Activated T-helper 9 cell treated with anti-CD3 and anti-CD28 coated beads, Interleukin-2, amount 50 U/mL, for 16 hours (primary cell): ENCODE data around the gene UBE3A.

Experiments used
- DNase-seq: peaks from one replicate; pipeline ENCODE4 v3.0.0-alpha.2; 2020; ENCODE audit warnings: low read depth

Gene UBE3A

DNA sequence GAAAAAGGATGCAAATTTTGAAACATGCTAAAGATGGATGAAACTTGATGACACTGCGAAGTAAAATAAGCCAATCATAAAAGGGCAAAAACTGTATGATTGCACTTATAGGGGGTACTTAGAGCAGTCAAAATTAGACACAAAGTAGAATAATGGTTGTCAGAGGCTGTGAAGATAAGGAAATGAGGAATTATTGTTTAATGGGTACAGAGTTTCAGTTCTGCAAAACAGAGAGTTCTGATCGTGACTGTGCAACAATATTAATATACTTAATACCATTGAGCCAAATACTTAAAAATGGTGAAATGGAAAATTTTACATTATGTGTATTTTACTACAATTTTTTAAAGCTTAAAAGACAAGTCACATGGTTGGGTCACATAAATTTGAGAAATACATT is 35.1 kb downstream of the UBE3A start:
- no peak for DNase-seq

DNA sequence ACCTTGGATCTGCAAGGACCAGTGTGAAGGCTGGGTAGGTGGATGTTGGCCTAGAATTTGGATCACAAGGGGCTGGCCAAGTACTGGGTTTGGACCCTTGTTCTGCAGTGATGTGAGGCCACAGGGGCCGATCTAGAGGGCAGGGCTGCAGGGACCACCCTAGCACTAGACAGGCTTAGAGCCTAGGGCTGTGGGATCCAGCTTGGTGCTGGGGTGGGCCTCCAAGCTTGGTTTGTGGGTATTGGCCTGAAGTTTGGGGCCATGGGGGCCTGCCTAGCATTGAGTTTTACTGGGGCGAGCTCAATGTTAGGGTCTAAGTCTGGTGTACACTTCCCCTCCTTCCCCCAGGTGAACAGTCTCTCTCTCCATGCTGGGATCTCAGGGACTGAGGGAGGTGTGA is 36.5 kb downstream of the UBE3A start:
- no peak for DNase-seq

GRCh38 chr15:25401501-25401900 is 37.3 kb downstream of the UBE3A start:
- DNase-seq = no peak

- DNase-seq = no peak
These were observed 41.7 kb downstream of the UBE3A start for GRCh38 chr15:25397100-25397499.

- DNase-seq = no peak
These were observed 43.9 kb downstream of the UBE3A start for GRCh38 chr15:25394898-25395297.

DNA sequence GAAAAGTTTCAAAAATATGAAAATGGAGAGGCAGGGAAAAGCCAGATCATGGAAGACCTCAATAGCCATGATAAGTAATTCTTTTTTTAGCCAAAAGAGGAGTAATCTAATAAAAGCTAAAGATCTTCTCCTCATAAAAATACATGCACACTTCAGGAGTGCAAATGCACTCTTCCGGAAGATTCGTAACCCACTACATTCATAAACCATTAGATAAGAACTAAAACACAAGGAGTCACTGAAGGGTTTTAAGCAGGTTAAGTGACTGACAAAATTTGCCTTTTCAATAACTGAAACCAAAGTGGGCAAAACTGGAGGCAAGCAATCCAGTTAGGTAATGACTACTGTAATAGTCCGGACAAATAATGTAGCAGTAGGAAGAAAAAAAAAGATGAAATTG is 46.0 kb downstream of the UBE3A start:
- DNase-seq = no peak

GRCh38 chr15:25391971-25392721 is 46.7 kb downstream of the UBE3A start:
- no peak for DNase-seq

GRCh38 chr15:25385986-25386385 is 52.8 kb downstream of the UBE3A start:
- no peak for DNase-seq

GRCh38 chr15:25381579-25381978 is 57.2 kb downstream of the UBE3A start:
- no peak for DNase-seq

DNA sequence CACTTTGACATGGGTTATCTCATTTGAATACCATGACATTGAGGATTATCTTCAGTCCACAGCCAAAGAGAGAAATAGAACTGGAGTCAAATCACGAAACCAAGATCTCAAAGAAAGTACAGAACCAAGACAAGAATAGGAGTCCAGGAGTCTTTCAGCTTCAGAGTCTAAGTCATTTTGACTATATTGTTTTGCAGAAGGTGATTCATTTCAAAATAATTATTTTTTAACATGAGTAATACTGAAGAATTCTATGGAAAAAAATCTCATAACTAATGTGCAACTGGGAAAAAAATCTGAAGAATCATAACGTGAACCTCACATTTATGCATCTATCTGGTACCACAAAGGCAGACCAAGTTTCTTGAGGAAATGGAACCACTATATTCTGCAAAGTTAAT is 60.3 kb downstream of the UBE3A start:
- DNase-seq = no peak

DNA sequence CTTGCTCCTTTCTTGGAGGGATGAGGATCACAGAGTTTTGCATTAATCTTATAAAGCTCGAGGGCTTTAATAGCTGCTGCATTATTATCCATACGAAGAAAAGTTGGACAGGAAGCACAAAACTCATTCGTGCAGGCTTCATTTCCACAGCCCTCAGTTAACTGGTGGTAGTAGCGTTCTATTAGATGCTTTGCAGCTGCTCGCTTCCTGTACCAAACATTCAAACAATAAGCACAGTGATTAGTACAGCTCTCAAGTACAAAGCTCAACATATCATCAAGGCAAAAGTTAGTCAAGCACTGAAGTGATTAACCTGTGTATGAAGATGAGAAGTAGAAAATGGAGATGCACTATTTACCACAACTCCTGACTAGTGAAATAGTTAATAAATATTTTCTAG is 63.3 kb downstream of the UBE3A start:
- no peak for DNase-seq

DNA sequence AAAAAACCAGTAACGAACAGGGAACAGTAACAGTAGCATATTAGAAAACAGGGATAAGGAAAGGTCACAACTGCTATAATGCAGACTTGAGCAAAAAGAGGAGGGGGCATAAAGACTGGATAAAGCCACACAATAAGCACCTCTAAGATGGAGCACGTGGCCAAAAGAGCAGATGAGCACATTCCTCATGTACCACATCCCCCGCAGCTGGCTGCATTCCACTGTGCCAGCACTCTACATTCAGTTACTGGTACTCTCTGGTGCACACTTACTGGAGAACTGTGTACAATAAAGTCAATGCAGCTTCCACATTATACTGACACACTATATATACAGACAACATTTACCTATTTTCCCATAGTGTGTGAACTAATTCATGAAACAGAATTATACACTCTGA is 64.7 kb downstream of the UBE3A start:
- no peak for DNase-seq

GRCh38 chr15:25372298-25372697 is 66.5 kb downstream of the UBE3A start:
- no peak for DNase-seq

DNA sequence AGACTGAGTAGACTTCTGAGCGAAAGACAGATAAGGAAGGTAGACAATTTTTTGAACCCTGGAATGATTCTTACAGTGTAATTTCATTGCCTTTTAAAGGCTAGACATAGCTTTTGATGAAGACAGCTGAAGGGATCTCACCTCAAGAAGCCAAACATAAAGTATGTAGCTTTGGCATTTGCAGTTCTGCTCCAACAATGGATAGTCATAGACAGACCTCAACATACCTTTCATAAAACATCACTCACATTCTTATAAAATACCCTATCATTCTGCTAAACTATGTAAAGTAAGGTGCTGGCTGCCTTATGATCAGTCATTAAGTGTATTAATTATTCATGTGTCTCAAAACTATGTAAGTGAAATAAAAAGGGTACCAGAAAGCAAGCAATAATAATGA is 70.0 kb downstream of the UBE3A start:
- no peak for DNase-seq

DNA sequence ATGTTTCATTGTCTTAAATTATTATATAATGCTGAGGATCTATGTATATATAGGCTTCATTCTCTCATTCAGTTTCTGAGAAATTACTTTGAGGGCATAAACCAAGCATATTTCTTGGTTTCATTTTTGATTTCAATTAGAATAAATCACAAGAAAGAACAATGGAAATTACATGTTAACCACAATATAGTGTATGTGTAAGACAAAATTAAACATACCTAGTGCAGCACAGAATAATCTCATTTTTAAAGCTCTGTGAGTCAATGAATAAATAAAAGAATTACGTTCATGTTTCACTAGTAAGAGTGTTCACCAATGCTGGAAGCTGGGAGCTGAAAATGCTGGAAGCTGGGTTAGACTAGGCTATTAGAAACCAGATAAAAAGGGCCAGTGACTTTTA is 72.8 kb downstream of the UBE3A start:
- DNase-seq = no peak

GRCh38 chr15:25362545-25362944 is 76.3 kb downstream of the UBE3A start:
- no peak for DNase-seq

GRCh38 chr15:25347707-25348106 is 91.1 kb downstream of the UBE3A start:
- DNase-seq = no peak

DNA sequence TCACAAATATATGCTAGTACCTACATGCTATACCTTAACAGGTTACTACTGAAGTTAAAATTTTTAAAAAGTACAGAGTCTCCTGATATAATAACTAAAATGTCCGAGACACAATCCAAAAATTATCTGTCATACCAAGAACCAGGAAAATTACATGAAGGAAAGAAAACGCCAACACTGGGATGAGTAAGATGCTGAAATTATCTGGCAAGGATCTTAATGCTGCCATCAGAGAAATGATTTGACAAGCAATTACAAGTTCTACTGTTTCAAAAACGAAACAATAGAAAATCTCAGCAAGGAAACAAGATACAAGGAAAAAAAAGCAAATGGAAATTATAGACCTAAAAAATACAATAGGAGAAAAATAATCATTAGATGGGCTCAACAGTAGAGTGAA is 92.5 kb downstream of the UBE3A start:
- no peak for DNase-seq

GRCh38 chr15:25345943-25346342 is 92.9 kb downstream of the UBE3A start:
- DNase-seq = no peak

- no peak for DNase-seq
These were observed 96.2 kb downstream of the UBE3A start for GRCh38 chr15:25342629-25343028.

DNA sequence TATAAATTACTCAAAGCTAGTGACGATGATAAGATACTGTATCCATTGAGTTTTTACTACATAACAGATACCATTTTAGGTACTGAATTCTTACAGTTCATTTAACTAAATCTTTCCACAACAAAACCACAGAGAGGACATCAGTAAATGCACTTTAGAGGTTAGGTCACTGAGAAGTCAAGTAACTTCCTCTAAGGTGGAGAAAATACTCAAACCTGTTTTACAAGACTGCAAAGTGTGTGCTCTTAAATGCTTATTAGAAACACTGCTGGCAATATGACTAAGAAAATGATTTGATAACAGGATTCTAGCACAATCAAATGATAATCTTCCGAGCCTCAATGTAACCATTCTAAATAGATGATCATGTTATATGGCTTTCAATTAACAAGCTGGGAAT is 99.4 kb downstream of the UBE3A start:
- DNase-seq = no peak

- no peak for DNase-seq
These were observed 103.5 kb downstream of the UBE3A start for GRCh38 chr15:25335279-25335678.

GRCh38 chr15:25333049-25333448 is 105.8 kb downstream of the UBE3A start:
- DNase-seq = no peak

GRCh38 chr15:25332306-25332705 is 106.5 kb downstream of the UBE3A start:
- no peak for DNase-seq

DNA sequence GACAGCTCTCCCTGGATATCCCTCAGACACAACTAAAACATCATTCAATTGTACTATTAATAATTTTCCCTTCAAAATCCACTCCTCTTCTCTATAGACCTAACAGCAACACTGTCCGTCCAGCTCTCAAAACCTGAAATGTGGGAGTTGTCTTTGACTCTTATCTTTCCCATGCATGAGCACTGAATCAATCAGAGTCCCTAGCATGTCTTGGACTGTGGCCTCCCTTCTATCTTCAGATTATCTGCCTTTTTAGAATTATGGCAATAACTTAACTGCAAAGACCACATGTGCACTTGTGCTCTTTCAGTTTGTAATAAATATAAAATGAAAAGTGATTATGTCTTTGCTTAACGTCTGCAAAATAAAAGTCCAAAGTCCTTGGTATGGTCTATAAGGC is 107.0 kb downstream of the UBE3A start:
- DNase-seq = no peak
